ENCODE results near the gene ATP2B3. TPM values are rescaled to one million over a fixed set of nuclear protein-coding genes. Genes with fewer than 3 reads are reported as not detected.

The ATP2B3 gene
- total and polyA plus RNA-seq, 2 donors (not counting 3 experiments of a cell fraction or from before 2014, with no cell fraction given): 0.01 to 0.07 TPM

- no TSS peak for BruUV-seq (replicated peaks)
- ChIA-PET POLR2A (no interaction called here), CTCF (no interaction called here)
- H3K4me1 ChIP-seq (ENCODE audit: control insufficient read depth, extremely low read depth, insufficient read depth, low read length): no peaks in the 10 kb centered on the region
- no peaks in the 10 kb centered on the region for H3K36me3 ChIP-seq (ENCODE audit: control insufficient read depth in 2 of 2, extremely low read depth in 1 of 2, insufficient read depth in 2 of 2, low read length in 2 of 2)
- no peaks in the 10 kb centered on the region for H3K9me3 ChIP-seq (replicated peaks; ENCODE audit: control insufficient read depth, insufficient read depth, low read length)
- intact Hi-C loops (cut with micrococcal nuclease) (no loop called here), dilution Hi-C loops (cut with MboI; ENCODE audit: extremely low pct_ligation_motif_present, low sequenced_read_pairs) (no loop called here)
- no peak for FAIRE-seq
- no peaks in the 10 kb centered on the region for H3K9me1 ChIP-seq (replicated peaks; ENCODE audit: control insufficient read depth, extremely low read depth, insufficient read depth, low read length)
- H3K4me2 ChIP-seq (ENCODE audit: insufficient read depth, low read length): no peak overlapping the region
- no peak overlapping the region for H2AFZ ChIP-seq (ENCODE audit: low read depth, low read length)
- no peaks in the 10 kb centered on the region for H3K79me2 ChIP-seq (ENCODE audit: control insufficient read depth, insufficient read depth, low read length)
- no peak for DNase-seq (ENCODE audit: low read depth, low spot score)
- TF ChIP-seq POLR2AphosphoS5 (IDR thresholded peaks at IDR 0.05; ENCODE audit: insufficient read depth, low read depth, low read length) (no peak), POLR2A (IDR thresholded peaks at IDR 0.05; ENCODE audit: low read depth, low read length) (no peak), MYC (IDR thresholded peaks at IDR 0.05; ENCODE audit: low read depth, low read length) (no peak), CTCF (IDR thresholded peaks at IDR 0.05; ENCODE audit: extremely low read depth in 1 of 2, insufficient read depth in 1 of 2, low read depth in 1 of 2, low read length in 2 of 2) (no peak), MAX (IDR thresholded peaks at IDR 0.05; ENCODE audit: insufficient read depth, insufficient read length) (no peak), FOS (IDR thresholded peaks at IDR 0.05; ENCODE audit: borderline replicate concordance, insufficient read depth, low read length) (no peak), EZH2 (IDR thresholded peaks at IDR 0.05; ENCODE audit: borderline replicate concordance, low read depth, low read length, severe bottlenecking) (no peak), JUN (IDR thresholded peaks at IDR 0.05; ENCODE audit: borderline replicate concordance, insufficient read depth, insufficient read length, low read depth) (no peak), GATA2 (IDR thresholded peaks at IDR 0.05; ENCODE audit: insufficient read depth, insufficient read length, low read depth, low read length) (no peak)
- no peak overlapping the region for H3K27ac ChIP-seq (ENCODE audit: insufficient read depth, low read depth, low read length)
- no peak overlapping the region for H3K4me3 ChIP-seq (replicated peaks in 1 of 3; ENCODE audit: insufficient read depth in 1 of 3, low read depth in 1 of 3, low read length in 3 of 3)
- H3K9ac ChIP-seq (replicated peaks; ENCODE audit: extremely low read depth, insufficient read depth, low read length): no peak overlapping the region
- H4K20me1 ChIP-seq (replicated peaks; ENCODE audit: control insufficient read depth, extremely low read depth, insufficient read depth, low read length): no peaks in the 10 kb centered on the region
- H3K27me3 ChIP-seq (ENCODE audit: control insufficient read depth in 2 of 2, insufficient read depth in 2 of 2, low read length in 2 of 2): no peaks in the 10 kb centered on the region
These were observed 55.2 kb downstream of the ATP2B3 start for GRCh38 chrX:153572601-153573000.
